ENCODE measurements around the gene CYP4F3. TPM values are rescaled to one million over a fixed set of nuclear protein-coding genes. Genes with fewer than 3 reads are reported as not detected.

The CYP4F3 gene
- total RNA-seq, 4 donors from 2014 or later = 0.33 to 0.94 TPM; not detected in 2

- TF ChIP-seq, protein P1, sequence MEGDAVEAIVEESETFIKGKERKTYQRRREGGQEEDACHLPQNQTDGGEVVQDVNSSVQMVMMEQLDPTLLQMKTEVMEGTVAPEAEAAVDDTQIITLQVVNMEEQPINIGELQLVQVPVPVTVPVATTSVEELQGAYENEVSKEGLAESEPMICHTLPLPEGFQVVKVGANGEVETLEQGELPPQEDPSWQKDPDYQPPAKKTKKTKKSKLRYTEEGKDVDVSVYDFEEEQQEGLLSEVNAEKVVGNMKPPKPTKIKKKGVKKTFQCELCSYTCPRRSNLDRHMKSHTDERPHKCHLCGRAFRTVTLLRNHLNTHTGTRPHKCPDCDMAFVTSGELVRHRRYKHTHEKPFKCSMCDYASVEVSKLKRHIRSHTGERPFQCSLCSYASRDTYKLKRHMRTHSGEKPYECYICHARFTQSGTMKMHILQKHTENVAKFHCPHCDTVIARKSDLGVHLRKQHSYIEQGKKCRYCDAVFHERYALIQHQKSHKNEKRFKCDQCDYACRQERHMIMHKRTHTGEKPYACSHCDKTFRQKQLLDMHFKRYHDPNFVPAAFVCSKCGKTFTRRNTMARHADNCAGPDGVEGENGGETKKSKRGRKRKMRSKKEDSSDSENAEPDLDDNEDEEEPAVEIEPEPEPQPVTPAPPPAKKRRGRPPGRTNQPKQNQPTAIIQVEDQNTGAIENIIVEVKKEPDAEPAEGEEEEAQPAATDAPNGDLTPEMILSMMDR (IDR thresholded peaks at IDR 0.05; ENCODE audit: low read depth) = no peak
Observed at GRCh38 chr19:15673176-15673654, 32.5 kb downstream of the CYP4F3 start.

DNA sequence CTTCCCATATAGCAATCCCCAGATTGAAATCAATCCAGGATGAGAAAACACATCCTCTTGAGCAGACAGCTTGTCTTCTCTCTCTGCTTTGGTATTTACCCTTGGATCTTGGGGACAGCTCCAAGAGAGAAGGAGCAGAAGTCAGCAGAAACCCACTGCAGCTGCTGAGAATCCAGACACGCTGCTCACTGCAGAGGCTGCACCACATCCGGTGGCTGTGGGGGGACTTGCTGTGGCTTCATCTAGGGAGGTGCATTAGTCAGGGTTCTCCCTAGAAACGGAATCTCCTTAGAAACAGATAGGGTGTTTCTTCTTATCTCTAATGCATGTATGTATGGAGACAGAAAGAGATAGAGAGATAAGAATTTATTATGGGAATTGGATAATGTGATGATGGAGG lies 34.9 kb downstream of the CYP4F3 start:
- TF ChIP-seq, protein P1 (IDR thresholded peaks at IDR 0.05; ENCODE audit: low read depth) = no peak

- TF ChIP-seq, protein P1 (IDR thresholded peaks at IDR 0.05; ENCODE audit: low read depth) = no peak
Observed at GRCh38 chr19:15679089-15679488, 38.4 kb downstream of the CYP4F3 start.

- TF ChIP-seq, protein P1 (IDR thresholded peaks at IDR 0.05; ENCODE audit: low read depth) = no peak
Observed at GRCh38 chr19:15680478-15681322, 40.0 kb downstream of the CYP4F3 start.

DNA sequence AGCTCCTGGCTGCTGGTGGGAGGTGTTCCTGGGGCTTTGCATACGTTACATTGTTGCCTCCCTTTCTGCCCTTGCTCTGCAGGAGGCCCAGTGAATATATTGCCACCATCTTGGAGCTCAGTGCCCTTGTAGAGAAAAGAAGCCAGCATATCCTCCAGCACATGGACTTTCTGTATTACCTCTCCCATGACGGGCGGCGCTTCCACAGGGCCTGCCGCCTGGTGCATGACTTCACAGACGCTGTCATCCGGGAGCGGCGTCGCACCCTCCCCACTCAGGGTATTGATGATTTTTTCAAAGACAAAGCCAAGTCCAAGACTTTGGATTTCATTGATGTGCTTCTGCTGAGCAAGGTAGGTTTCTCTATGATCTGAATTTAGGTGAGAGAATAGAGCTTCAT lies 42.7 kb downstream of the CYP4F3 start:
- TF ChIP-seq, protein P1 (IDR thresholded peaks at IDR 0.05; ENCODE audit: low read depth) = no peak

DNA sequence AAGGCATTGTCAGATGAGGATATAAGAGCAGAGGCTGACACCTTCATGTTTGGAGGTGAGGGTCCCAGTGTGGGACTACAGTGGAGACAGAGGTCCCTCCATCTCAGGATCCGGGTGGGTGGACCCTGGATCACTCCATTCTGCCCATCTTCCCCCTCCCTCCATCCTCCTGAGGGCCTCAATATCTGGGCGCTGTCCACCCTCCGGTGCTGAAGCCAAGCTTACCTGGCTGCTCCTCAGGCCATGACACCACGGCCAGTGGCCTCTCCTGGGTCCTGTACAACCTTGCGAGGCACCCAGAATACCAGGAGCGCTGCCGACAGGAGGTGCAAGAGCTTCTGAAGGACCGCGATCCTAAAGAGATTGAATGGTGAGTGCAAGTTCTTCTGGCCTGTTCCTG lies 44.1 kb downstream of the CYP4F3 start:
- TF ChIP-seq, protein P1 (IDR thresholded peaks at IDR 0.05; ENCODE audit: low read depth) = no peak

DNA sequence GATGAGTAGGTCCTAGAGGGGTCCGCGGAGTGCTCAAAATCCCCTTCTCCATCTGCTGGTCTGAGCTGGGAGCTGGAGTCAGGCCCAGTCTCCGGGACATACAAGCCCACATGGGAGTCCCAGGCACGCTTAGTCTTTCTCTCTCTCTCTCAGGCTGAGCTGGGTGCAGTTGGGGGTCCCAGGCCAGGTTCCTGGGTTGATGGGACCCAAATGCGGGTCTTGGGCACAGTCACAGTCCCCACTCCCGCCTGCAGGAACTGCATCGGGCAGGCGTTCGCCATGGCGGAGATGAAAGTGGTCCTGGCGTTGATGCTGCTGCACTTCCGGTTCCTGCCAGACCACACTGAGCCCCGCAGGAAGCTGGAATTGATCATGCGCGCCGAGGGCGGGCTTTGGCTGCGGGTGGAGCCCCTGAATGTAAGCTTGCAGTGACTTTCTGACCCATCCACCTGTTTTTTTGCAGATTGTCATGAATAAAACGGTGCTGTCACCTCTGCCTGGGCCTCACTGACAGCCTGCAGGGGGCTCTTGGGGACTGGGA lies 56.0 kb downstream of the CYP4F3 start:
- TF ChIP-seq, protein P1 (IDR thresholded peaks at IDR 0.05; ENCODE audit: low read depth) = no peak

Data from subcutaneous adipose tissue (tissue), 4 donors.